Progenitor cell of endocrine pancreas (in vitro differentiated cells): ENCODE results near the gene SNX13. TPM values are rescaled to one million over a fixed set of nuclear protein-coding genes. Genes with fewer than 3 reads are reported as not detected.

Experiments
- DNase-seq: peaks from one replicate; pipeline ENCODE4 v3.0.0; 2021; ENCODE audit warnings: low spot score; ENCODE audit not compliant: unreplicated experiment
- H3K27ac Mint-ChIP-seq: 2 replicates; pipeline ENCODE4 v1.8.0; 2021; ENCODE audit warnings: mild to moderate bottlenecking, moderate library complexity, mixed read lengths
- H3K27me3 Mint-ChIP-seq: 2 replicates; pipeline ENCODE4 v1.8.0; 2021; ENCODE audit warnings: mixed read lengths
- H3K36me3 Mint-ChIP-seq: 2 replicates; pipeline ENCODE4 v1.8.0; 2022; ENCODE audit warnings: mixed read lengths; ENCODE audit not compliant: insufficient read depth
- H3K4me1 Mint-ChIP-seq: 2 replicates; pipeline ENCODE4 v1.8.0; 2021; ENCODE audit warnings: low read depth, mixed read lengths
- H3K4me3 Mint-ChIP-seq: 2 replicates; pipeline ENCODE4 v1.8.0; 2021; ENCODE audit warnings: low read depth, mild to moderate bottlenecking, moderate library complexity, mixed read lengths
- H3K9me3 Mint-ChIP-seq: 2 replicates; pipeline ENCODE4 v1.8.0; 2021; ENCODE audit warnings: low read depth, mixed read lengths
- CTCF ChIP-seq: fragments of 200-600 bp; sonication (generic); IDR thresholded peaks from one replicate; pipeline ENCODE4 v1.5.0; 2021; ENCODE audit warnings: antibody characterized with exemption, mild to moderate bottlenecking; ENCODE audit not compliant: unreplicated experiment
- long read RNA-seq: library from polyadenylated mRNA; unstranded; transcript quantifications from one replicate; pipeline ENCODE4 v2.0.0, GENCODE V29; 2020
- total RNA-seq: library from RNA; stranded (reverse); gene quantifications from 2 replicates; pipeline ENCODE4 v1.2.1, GENCODE V29; 2021

The SNX13 gene
- total RNA-seq: 44.4 and 48.5 TPM in 2 replicates
- long read RNA-seq, full-length matches to known transcripts: 27 of 113 reads
- long read RNA-seq, partial matches to known transcripts: 69 of 113 reads
- long read RNA-seq, other reads (novel, unspliced or antisense): 17 of 113 reads

GRCh38 chr7:17940302-17940883 lies at the start of gene SNX13:
Gene SNX13, minus strand, starts transcription at chr7:17940494. Its CDS starts 199 bp downstream, at chr7:17940295.
- H3K27me3 Mint-ChIP-seq: no peaks in the 10 kb centered on the region
- H3K9me3 Mint-ChIP-seq: no peaks in the 10 kb centered on the region
- H3K4me1 Mint-ChIP-seq: peaks cover 33% of the 10 kb centered on the region
- peak within 1 kb of the TSS; percentile 100 for H3K27ac Mint-ChIP-seq
- no peaks in the 10 kb centered on the region for H3K36me3 Mint-ChIP-seq
- peak; percentile 38 for TF ChIP-seq CTCF
- peak; percentile 87 for DNase-seq
- H3K4me3 Mint-ChIP-seq: peak within 1 kb of the TSS; percentile 98

GRCh38 chr7:17989546-17989945 lies 49.3 kb upstream of the SNX13 start:
- H3K27ac Mint-ChIP-seq: no peak overlapping the region
- TF ChIP-seq CTCF: no peak
- no peaks in the 10 kb centered on the region for H3K36me3 Mint-ChIP-seq
- DNase-seq: no peak
- no peak overlapping the region for H3K4me3 Mint-ChIP-seq
- no peaks in the 10 kb centered on the region for H3K27me3 Mint-ChIP-seq
- H3K9me3 Mint-ChIP-seq: no peaks in the 10 kb centered on the region
- peaks cover 2% of the 10 kb centered on the region for H3K4me1 Mint-ChIP-seq

- Mint-ChIP-seq H3K27ac (no peak overlapping the region), H3K27me3 (no peaks in the 10 kb centered on the region), H3K4me1 (peaks cover 2% of the 10 kb centered on the region), H3K4me3 (no peak overlapping the region), H3K9me3 (no peaks in the 10 kb centered on the region), H3K36me3 (no peaks in the 10 kb centered on the region)
- no peak for TF ChIP-seq CTCF
- no peak for DNase-seq
Observed at GRCh38 chr7:17988858-17989257, 48.6 kb upstream of the SNX13 start.

GRCh38 chr7:17988141-17988540 lies 47.8 kb upstream of the SNX13 start:
- Mint-ChIP-seq H3K4me3 (no peak overlapping the region), H3K9me3 (no peaks in the 10 kb centered on the region), H3K27me3 (no peaks in the 10 kb centered on the region), H3K36me3 (no peaks in the 10 kb centered on the region), H3K27ac (no peak overlapping the region), H3K4me1 (peaks cover 2% of the 10 kb centered on the region)
- no peak for DNase-seq
- no peak for TF ChIP-seq CTCF

GRCh38 chr7:17986851-17987250 lies 46.6 kb upstream of the SNX13 start:
- Mint-ChIP-seq H3K27ac (no peak overlapping the region), H3K36me3 (no peaks in the 10 kb centered on the region), H3K4me3 (no peak overlapping the region), H3K27me3 (no peaks in the 10 kb centered on the region), H3K9me3 (no peaks in the 10 kb centered on the region), H3K4me1 (peaks cover 2% of the 10 kb centered on the region)
- DNase-seq: no peak
- no peak for TF ChIP-seq CTCF
